ENCODE measurements around the gene SMOC2.
A peak's percentile ranks its signal among the peaks of the same experiment; 100 is the strongest.
"Not testable (repeated sequence)": the region's sequence is repeated elsewhere in the genome, so short reads cannot be mapped to it uniquely, and the experiment has no call there.

SMOC2 gene

GRCh38 chr6:168675375-168675774 is 234.4 kb downstream of the SMOC2 start:
- no peak for DNase-seq
- Histone ChIP-seq H2BK120ac (ENCODE audit: low read depth, low read length) (no peak overlapping the region), H3K36me3 (ENCODE audit: control insufficient read depth, insufficient read depth, low read length) (no peaks in the 10 kb centered on the region), H3K56ac (ENCODE audit: low read length) (no peak overlapping the region), H2BK15ac (replicated peaks; ENCODE audit: low read depth) (no peak overlapping the region), H2BK5ac (ENCODE audit: low read length) (no peak overlapping the region), H3K4ac (ENCODE audit: low read depth, low read length) (no peak overlapping the region), H3K4me1 (ENCODE audit: control insufficient read depth, low read depth, low read length) (no peaks in the 10 kb centered on the region), H2AK5ac (ENCODE audit: low read length) (no peak overlapping the region), H3K4me2 (ENCODE audit: low read length) (no peak overlapping the region), H4K8ac (ENCODE audit: low read depth, low read length) (no peak overlapping the region), H3K23ac (ENCODE audit: low read length) (no peak overlapping the region), H3K9ac (ENCODE audit: low read length) (no peak overlapping the region), H3K79me2 (ENCODE audit: control insufficient read depth, insufficient read depth, low read length) (no peaks in the 10 kb centered on the region), H3K4me3 (ENCODE audit: low read length) (no peak overlapping the region), H3K18ac (ENCODE audit: low read length) (no peak overlapping the region), H3K27ac (ENCODE audit: low read depth, low read length) (no peak overlapping the region), H4K5ac (ENCODE audit: low read length) (no peak overlapping the region), H3K27me3 (ENCODE audit: insufficient read depth, low read length, poor library complexity) (no peaks in the 10 kb centered on the region), H3K79me1 (ENCODE audit: low read length) (no peaks in the 10 kb centered on the region)
- no CpG with 5 or more reads among the region's 11 CpGs for WGBS (ENCODE audit: extremely low coverage, insufficient coverage, low lambda C conversion rate)

GRCh38 chr6:168675933-168676551 is 235.1 kb downstream of the SMOC2 start:
- Histone ChIP-seq H3K56ac (ENCODE audit: low read length) (no peak overlapping the region), H3K4me2 (ENCODE audit: low read length) (no peak overlapping the region), H2BK120ac (ENCODE audit: low read depth, low read length) (no peak overlapping the region), H3K18ac (ENCODE audit: low read length) (no peak overlapping the region), H2BK5ac (ENCODE audit: low read length) (no peak overlapping the region), H3K79me2 (ENCODE audit: control insufficient read depth, insufficient read depth, low read length) (no peaks in the 10 kb centered on the region), H3K4ac (ENCODE audit: low read depth, low read length) (no peak overlapping the region), H4K8ac (ENCODE audit: low read depth, low read length) (no peak overlapping the region), H3K23ac (ENCODE audit: low read length) (no peak overlapping the region), H3K36me3 (ENCODE audit: control insufficient read depth, insufficient read depth, low read length) (no peaks in the 10 kb centered on the region), H3K9ac (ENCODE audit: low read length) (no peak overlapping the region), H3K27me3 (ENCODE audit: insufficient read depth, low read length, poor library complexity) (no peaks in the 10 kb centered on the region), H2AK5ac (ENCODE audit: low read length) (no peak overlapping the region), H3K79me1 (ENCODE audit: low read length) (no peaks in the 10 kb centered on the region), H3K4me1 (ENCODE audit: control insufficient read depth, low read depth, low read length) (no peaks in the 10 kb centered on the region), H2BK15ac (replicated peaks; ENCODE audit: low read depth) (no peak overlapping the region), H4K5ac (ENCODE audit: low read length) (no peak overlapping the region), H3K27ac (ENCODE audit: low read depth, low read length) (no peak overlapping the region), H3K4me3 (ENCODE audit: low read length) (no peak overlapping the region)
- no peak for DNase-seq
- no CpG with 5 or more reads among the region's 11 CpGs for WGBS (ENCODE audit: extremely low coverage, insufficient coverage, low lambda C conversion rate)

- Histone ChIP-seq H2BK5ac (ENCODE audit: low read length) (peak overlapping the region; percentile 17), H3K36me3 (ENCODE audit: control insufficient read depth, insufficient read depth, low read length) (no peaks in the 10 kb centered on the region), H3K79me1 (ENCODE audit: low read length) (no peaks in the 10 kb centered on the region), H3K23ac (ENCODE audit: low read length) (no peak overlapping the region), H4K5ac (ENCODE audit: low read length) (no peak overlapping the region), H3K56ac (ENCODE audit: low read length) (peak overlapping the region; percentile 73), H2BK15ac (replicated peaks; ENCODE audit: low read depth) (no peak overlapping the region), H3K79me2 (ENCODE audit: control insufficient read depth, insufficient read depth, low read length) (no peaks in the 10 kb centered on the region), H3K27me3 (ENCODE audit: insufficient read depth, low read length, poor library complexity) (no peaks in the 10 kb centered on the region), H4K8ac (ENCODE audit: low read depth, low read length) (no peak overlapping the region), H2BK120ac (ENCODE audit: low read depth, low read length) (no peak overlapping the region), H3K4me3 (ENCODE audit: low read length) (no peak overlapping the region), H3K27ac (ENCODE audit: low read depth, low read length) (no peak overlapping the region), H3K9ac (ENCODE audit: low read length) (no peak overlapping the region), H2AK5ac (ENCODE audit: low read length) (no peak overlapping the region), H3K18ac (ENCODE audit: low read length) (no peak overlapping the region), H3K4ac (ENCODE audit: low read depth, low read length) (no peak overlapping the region), H3K4me2 (ENCODE audit: low read length) (no peak overlapping the region), H3K4me1 (ENCODE audit: control insufficient read depth, low read depth, low read length) (no peaks in the 10 kb centered on the region)
- peak; percentile 78 for DNase-seq
- no CpG with 5 or more reads among the region's 16 CpGs for WGBS (ENCODE audit: extremely low coverage, insufficient coverage, low lambda C conversion rate)
Measured at GRCh38 chr6:168676552-168677322, 235.8 kb downstream of the SMOC2 start.

- H3K4me3 ChIP-seq (ENCODE audit: low read length); H3K9ac ChIP-seq (ENCODE audit: low read length); H3K4ac ChIP-seq (ENCODE audit: low read depth, low read length); H3K56ac ChIP-seq (ENCODE audit: low read length); H4K8ac ChIP-seq (ENCODE audit: low read depth, low read length); H3K79me2 ChIP-seq (ENCODE audit: control insufficient read depth, insufficient read depth, low read length); H2BK15ac ChIP-seq (replicated peaks; ENCODE audit: low read depth); H4K5ac ChIP-seq (ENCODE audit: low read length); H2BK120ac ChIP-seq (ENCODE audit: low read depth, low read length); H3K79me1 ChIP-seq (ENCODE audit: low read length); H2AK5ac ChIP-seq (ENCODE audit: low read length); H3K36me3 ChIP-seq (ENCODE audit: control insufficient read depth, insufficient read depth, low read length); H3K18ac ChIP-seq (ENCODE audit: low read length); H2BK5ac ChIP-seq (ENCODE audit: low read length); H3K27me3 ChIP-seq (ENCODE audit: insufficient read depth, low read length, poor library complexity); H3K4me2 ChIP-seq (ENCODE audit: low read length); H3K27ac ChIP-seq (ENCODE audit: low read depth, low read length); H3K4me1 ChIP-seq (ENCODE audit: control insufficient read depth, low read depth, low read length); H3K23ac ChIP-seq (ENCODE audit: low read length): not testable (repeated sequence)
- peak; percentile 81 for DNase-seq
- no CpG with 5 or more reads among the region's 6 CpGs for WGBS (ENCODE audit: extremely low coverage, insufficient coverage, low lambda C conversion rate)
Measured at GRCh38 chr6:168677323-168677781, 236.4 kb downstream of the SMOC2 start.

- Histone ChIP-seq H4K8ac (ENCODE audit: low read depth, low read length) (no peak overlapping the region), H2BK15ac (replicated peaks; ENCODE audit: low read depth) (no peak overlapping the region), H3K27me3 (ENCODE audit: insufficient read depth, low read length, poor library complexity) (no peaks in the 10 kb centered on the region), H2BK5ac (ENCODE audit: low read length) (no peak overlapping the region), H3K4me2 (ENCODE audit: low read length) (no peak overlapping the region), H2BK120ac (ENCODE audit: low read depth, low read length) (no peak overlapping the region), H3K18ac (ENCODE audit: low read length) (no peak overlapping the region), H4K5ac (ENCODE audit: low read length) (no peak overlapping the region), H3K27ac (ENCODE audit: low read depth, low read length) (no peak overlapping the region), H3K79me2 (ENCODE audit: control insufficient read depth, insufficient read depth, low read length) (no peaks in the 10 kb centered on the region), H3K9ac (ENCODE audit: low read length) (no peak overlapping the region), H3K36me3 (ENCODE audit: control insufficient read depth, insufficient read depth, low read length) (no peaks in the 10 kb centered on the region), H3K4ac (ENCODE audit: low read depth, low read length) (no peak overlapping the region), H2AK5ac (ENCODE audit: low read length) (no peak overlapping the region), H3K4me3 (ENCODE audit: low read length) (no peak overlapping the region), H3K56ac (ENCODE audit: low read length) (no peak overlapping the region), H3K23ac (ENCODE audit: low read length) (no peak overlapping the region), H3K4me1 (ENCODE audit: control insufficient read depth, low read depth, low read length) (no peaks in the 10 kb centered on the region), H3K79me1 (ENCODE audit: low read length) (no peaks in the 10 kb centered on the region)
- WGBS (ENCODE audit: extremely low coverage, insufficient coverage, low lambda C conversion rate), result no CpG with 5 or more reads among the region's 1 CpG
- no peak for DNase-seq
Measured at GRCh38 chr6:168678077-168678476, 237.1 kb downstream of the SMOC2 start.

Data from mesendoderm (in vitro differentiated cells).